MCF 10A (cell line): ENCODE measurements around the gene WFDC8. TPM values are rescaled to one million over a fixed set of nuclear protein-coding genes. Genes with fewer than 3 reads are reported as not detected.

Experiments used
- BruUV-seq: library from RNA; stranded (reverse); fragments of 400-500 nt; replicated peaks from 2 replicates; lab custom pipeline; 2021; lab: Mats Ljungman, UMichigan
- CTCF ChIA-PET: fragments of 300-600 bp; sonication (Branson Sonifier 250); formaldehyde crosslinking; extraction: SDS; loops from one replicate; lab custom pipeline; 2021; ENCODE audit warnings: antibody characterized with exemption, inconsistent platforms; lab: Yijun Ruan, JAX
- POLR2A ChIA-PET: fragments of 300-600, 350-650 bp; sonication (Branson Sonifier 250); formaldehyde crosslinking; extraction: SDS; loops from one replicate; lab custom pipeline; 2020; ENCODE audit warnings: antibody characterized with exemption, inconsistent platforms; lab: Yijun Ruan, JAX
- DNase-seq: peaks from one replicate; pipeline ENCODE4 v3.0.0-alpha.2; 2018; ENCODE audit not compliant: unreplicated experiment
- H3K27ac Mint-ChIP-seq: one replicate; pipeline ENCODE4 v1.8.0; 2022; ENCODE audit warnings: mild to moderate bottlenecking, low read depth, mixed read lengths; ENCODE audit not compliant: unreplicated experiment
- H3K27me3 Mint-ChIP-seq: one replicate; pipeline ENCODE4 v1.8.0; 2022; ENCODE audit warnings: mixed read lengths; ENCODE audit not compliant: insufficient read depth, unreplicated experiment
- H3K36me3 Mint-ChIP-seq: one replicate; pipeline ENCODE4 v1.8.0; 2022; ENCODE audit warnings: mild to moderate bottlenecking, moderate library complexity, mixed read lengths; ENCODE audit not compliant: insufficient read depth, unreplicated experiment
- H3K4me1 Mint-ChIP-seq: one replicate; pipeline ENCODE4 v1.8.0; 2022; ENCODE audit warnings: mixed read lengths; ENCODE audit not compliant: insufficient read depth, unreplicated experiment
- H3K4me3 Mint-ChIP-seq: one replicate; pipeline ENCODE4 v1.8.0; 2022; ENCODE audit warnings: mild to moderate bottlenecking, moderate library complexity, mixed read lengths; ENCODE audit not compliant: unreplicated experiment
- H3K9me3 Mint-ChIP-seq: one replicate; pipeline ENCODE4 v1.8.0; 2022; ENCODE audit warnings: mixed read lengths; ENCODE audit not compliant: unreplicated experiment
- CTCF ChIP-seq: fragments of 200-600 bp; IDR thresholded peaks from one replicate; pipeline ENCODE4 v1.8.0; 2022; ENCODE audit warnings: antibody characterized with exemption, mild to moderate bottlenecking; ENCODE audit not compliant: unreplicated experiment
- intact Hi-C: fragments of 100-400 bp; cut with micrococcal nuclease; formaldehyde crosslinking; loops from 2 replicates; pipeline ENCODE4 v1.14.1; 2022
- total RNA-seq: library from RNA; stranded (reverse); gene quantifications from 2 replicates; pipeline ENCODE4 v1.2.3, GENCODE V29; 2022

WFDC8 gene
- total RNA-seq, 1 experiment from 2014 or later = not detected

GRCh38 chr20:45507011-45507820 is 71.9 kb downstream of the WFDC8 start:
- H3K4me3 Mint-ChIP-seq = no peak overlapping the region
- peak; percentile 53 for DNase-seq
- H3K9me3 Mint-ChIP-seq = no peaks in the 10 kb centered on the region
- TF ChIP-seq CTCF = no peak
- H3K27ac Mint-ChIP-seq = peak overlapping the region; percentile 69
- POLR2A ChIA-PET = interaction anchor here (0.9 to 3.7 kb wide), 5 partner anchors 8 to 170 kb away, joined by 3 to 49 read pairs (median 3); partner anchors contain the start of gene SPINT3
- H3K36me3 Mint-ChIP-seq = no peaks in the 10 kb centered on the region
- H3K27me3 Mint-ChIP-seq = peaks cover under 1% of the 10 kb centered on the region
- TSS peak; percentile 33 for BruUV-seq
- peaks cover 35% of the 10 kb centered on the region for H3K4me1 Mint-ChIP-seq
- CTCF ChIA-PET = no interaction called here
- intact Hi-C loops = no loop called here

- ChIA-PET POLR2A (interaction anchor here (0.7 to 2.3 kb wide), 5 partner anchors 12 to 170 kb away, joined by 3 to 19 read pairs (median 3); no protein-coding TSS in a partner anchor), CTCF (interaction anchor here (0.6 to 1.3 kb wide), 2 partner anchors 49 to 69 kb away, joined by 3 to 4 read pairs; no protein-coding TSS in a partner anchor)
- H3K9me3 Mint-ChIP-seq = no peaks in the 10 kb centered on the region
- H3K36me3 Mint-ChIP-seq = no peaks in the 10 kb centered on the region
- no peak for DNase-seq
- intact Hi-C loops = no loop called here
- H3K4me3 Mint-ChIP-seq = no peak overlapping the region
- peaks cover 8% of the 10 kb centered on the region for H3K27me3 Mint-ChIP-seq
- H3K4me1 Mint-ChIP-seq = peaks cover 35% of the 10 kb centered on the region
- TF ChIP-seq CTCF = no peak
- no TSS peak for BruUV-seq
- H3K27ac Mint-ChIP-seq = peak overlapping the region; percentile 69
Measured at GRCh38 chr20:45506398-45506797, 72.7 kb downstream of the WFDC8 start.

- no peak for TF ChIP-seq CTCF
- Mint-ChIP-seq H3K27me3 (peaks cover 31% of the 10 kb centered on the region), H3K9me3 (no peaks in the 10 kb centered on the region), H3K27ac (no peak overlapping the region), H3K4me3 (no peak overlapping the region), H3K36me3 (no peaks in the 10 kb centered on the region), H3K4me1 (peaks cover 20% of the 10 kb centered on the region)
- ChIA-PET CTCF (interaction anchor here (1.6 to 3.2 kb wide), 2 partner anchors 11 to 67 kb away, joined by 3 to 11 read pairs; no protein-coding TSS in a partner anchor), POLR2A (interaction anchor here (0.6 to 3.0 kb wide), 5 partner anchors 14 to 543 kb away, joined by 3 to 18 read pairs (median 3); partner anchors contain the start of genes SDC4 and TOMM34)
- BruUV-seq = no TSS peak
- intact Hi-C loops = no loop called here
- DNase-seq = no peak
Measured at GRCh38 chr20:45503403-45503802, 75.7 kb downstream of the WFDC8 start.

- no peak for TF ChIP-seq CTCF
- peaks cover 31% of the 10 kb centered on the region for H3K27me3 Mint-ChIP-seq
- no peak overlapping the region for H3K4me3 Mint-ChIP-seq
- CTCF ChIA-PET = interaction anchor here (0.6 to 3.2 kb wide), 5 partner anchors 12 to 291 kb away, joined by 3 to 11 read pairs (median 4); no protein-coding TSS in a partner anchor
- BruUV-seq = no TSS peak
- POLR2A ChIA-PET = interaction anchor here (0.6 to 3.0 kb wide), 8 partner anchors 8 to 510 kb away, joined by 3 to 18 read pairs (median 4); partner anchors contain the start of gene SDC4
- H3K27ac Mint-ChIP-seq = no peak overlapping the region
- H3K4me1 Mint-ChIP-seq = peaks cover 13% of the 10 kb centered on the region
- H3K9me3 Mint-ChIP-seq = no peaks in the 10 kb centered on the region
- DNase-seq = no peak
- intact Hi-C loops = no loop called here
- H3K36me3 Mint-ChIP-seq = no peaks in the 10 kb centered on the region
Measured at GRCh38 chr20:45502561-45502960, 76.5 kb downstream of the WFDC8 start.
